Caki2 (cell line): ENCODE results near the gene FAM72A. TPM values are rescaled to one million over a fixed set of nuclear protein-coding genes. Genes with fewer than 3 reads are reported as not detected.
"Not testable (repeated sequence)": the region's sequence is repeated elsewhere in the genome, so short reads cannot be mapped to it uniquely, and the experiment has no call there.

Experiments used
- DNase-seq: peaks from one replicate; pipeline ENCODE4 v3.0.0-alpha.2; 2015; ENCODE audit warnings: low read depth
- in situ Hi-C: cut with HindIII; loops from 2 replicates; pipeline ENCODE4 v1.10.0; 2016; ENCODE audit warnings: low sequenced_read_pairs, low pct_unique_long_range_greater_than_20kb, mixed read lengths
- total RNA-seq: library from RNA; depleted of rRNA; stranded (reverse); fragments of >200 nt; shearing (Covaris generic); gene quantifications from 2 replicates; pipeline ENCODE4 v1.2.3, GENCODE V29; 2014; ENCODE audit warnings: low replicate concordance

The FAM72A gene
- total RNA-seq, 1 experiment from 2014 or later, result 5.7 TPM

GRCh38 chr1:206219514-206220331 lies 17.1 kb upstream of the FAM72A start:
- in situ Hi-C loops, DNase-seq: not testable (repeated sequence)

GRCh38 chr1:206218765-206219164 lies 16.1 kb upstream of the FAM72A start:
- DNase-seq, in situ Hi-C loops: not testable (repeated sequence)

GRCh38 chr1:206218285-206218684 lies 15.6 kb upstream of the FAM72A start:
- DNase-seq, in situ Hi-C loops: not testable (repeated sequence)

GRCh38 chr1:206215600-206216392 lies 13.2 kb upstream of the FAM72A start:
- in situ Hi-C loops, DNase-seq: not testable (repeated sequence)

- in situ Hi-C loops, result not testable (repeated sequence)
These were observed 8.2 kb upstream of the FAM72A start for GRCh38 chr1:206210802-206211201.

GRCh38 chr1:206205569-206205968 lies 2.9 kb upstream of the FAM72A start:
- DNase-seq, in situ Hi-C loops: not testable (repeated sequence)

More at GRCh38 chr1:206210802-206211201, 8.2 kb upstream of the FAM72A start:
- not testable (repeated sequence) for DNase-seq

- DNase-seq, result peak; percentile 12
- in situ Hi-C loops, result not testable (repeated sequence)
These were observed 2.2 kb upstream of the FAM72A start for GRCh38 chr1:206204871-206205270.

GRCh38 chr1:206204159-206204511 lies 1.5 kb upstream of the FAM72A start:
- in situ Hi-C loops, DNase-seq: not testable (repeated sequence)

GRCh38 chr1:206203364-206204158 lies 922 bp upstream of the FAM72A start, which contains the start of gene SRGAP2:
Gene SRGAP2, plus strand, starts transcription at chr1:206203541. Its CDS starts 2,430 bp downstream, at chr1:206205971.
- in situ Hi-C loops, result not testable (repeated sequence)
- peak; percentile 69 for DNase-seq

- DNase-seq, in situ Hi-C loops: not testable (repeated sequence)
These were observed 5.8 kb downstream of the FAM72A start for GRCh38 chr1:206196748-206197424.

GRCh38 chr1:206195182-206195581 lies 7.5 kb downstream of the FAM72A start:
- in situ Hi-C loops, DNase-seq: not testable (repeated sequence)

- DNase-seq, in situ Hi-C loops: not testable (repeated sequence)
These were observed 15.8 kb downstream of the FAM72A start for GRCh38 chr1:206186826-206187225.

- in situ Hi-C loops, DNase-seq: not testable (repeated sequence)
These were observed 16.9 kb downstream of the FAM72A start for GRCh38 chr1:206185778-206186177.

- in situ Hi-C loops, DNase-seq: not testable (repeated sequence)
These were observed 18.9 kb downstream of the FAM72A start for GRCh38 chr1:206183788-206184187.

- in situ Hi-C loops, DNase-seq: not testable (repeated sequence)
These were observed 20.0 kb downstream of the FAM72A start for GRCh38 chr1:206182368-206183317.

- in situ Hi-C loops, DNase-seq: not testable (repeated sequence)
These were observed 23.0 kb downstream of the FAM72A start for GRCh38 chr1:206179666-206180065.
